H1 (cell line): ENCODE measurements around the gene NRIP2. TPM values are rescaled to one million over a fixed set of nuclear protein-coding genes. Genes with fewer than 3 reads are reported as not detected.

Experiments
- BACH1 ChIP-seq: IDR thresholded peaks from 2 replicates; pipeline ENCODE4 v1.6.1; 2012; ENCODE audit warnings: low read length, improper control_type of control experiment
- CEBPB ChIP-seq: IDR thresholded peaks from 2 replicates; pipeline ENCODE4 v1.6.1; 2012; ENCODE audit warnings: low read depth, low read length
- EGR1 ChIP-seq: IDR thresholded peaks from 2 replicates; pipeline ENCODE4 v1.6.1; 2011; ENCODE audit warnings: low read depth, low read length, borderline replicate concordance
- EP300 ChIP-seq, 2 experiments: IDR thresholded peaks; 1 replicate in 1 of 2; 2 replicates in 1 of 2; pipeline ENCODE4 v1.6.1; 2011 to 2012; ENCODE audit warnings: low read depth in 2 of 2, low read length in 2 of 2, mild to moderate bottlenecking in 2 of 2, borderline replicate concordance in 1 of 2, inconsistent platforms in 1 of 2, moderate library complexity in 1 of 2
- EZH2 ChIP-seq: fragments of 200-600 bp; sonication (generic); IDR thresholded peaks from 2 replicates; pipeline ENCODE4 v1.7.1; 2012; ENCODE audit warnings: low read depth, mild to moderate bottlenecking, moderate library complexity, low read length, inconsistent platforms; ENCODE audit not compliant: severe bottlenecking
- KDM1A ChIP-seq: fragments of 200-600, 300-600 bp; sonication (generic); IDR thresholded peaks from 2 replicates; pipeline ENCODE4 v1.7.1; 2016; ENCODE audit warnings: mild to moderate bottlenecking, low read length, borderline replicate concordance
- RNF2 ChIP-seq: fragments of 200-900, 300-1000 bp; sonication (generic); IDR thresholded peaks from 2 replicates; pipeline ENCODE4 v1.7.1; 2016; ENCODE audit warnings: borderline replicate concordance, low read depth, mild to moderate bottlenecking, antibody characterized with exemption, low read length; ENCODE audit not compliant: poor library complexity, severe bottlenecking; ENCODE audit errors: missing control alignments
- SIN3A ChIP-seq, 2 experiments: IDR thresholded peaks in 1 of 2; conservative IDR thresholded peaks in 1 of 2; 2 replicates each; pipeline ENCODE4 v1.6.1; 2011 to 2012; ENCODE audit warnings: low read length in 2 of 2, improper control_type of control experiment in 1 of 2, low read depth in 1 of 2, mild to moderate bottlenecking in 1 of 2
- TAF1 ChIP-seq: IDR thresholded peaks from 2 replicates; pipeline ENCODE4 v1.6.1; 2011; ENCODE audit warnings: mild to moderate bottlenecking, low read depth, low read length
- polyA plus RNA-seq, 7 experiments: library from polyadenylated mRNA; depleted of rRNA in 3 of 7; stranded (reverse) in 5 of 7; unstranded in 2 of 7; fragments of >200 nt in 5 of 7; fragments of 200-250 nt in 2 of 7; gene quantifications; 1 replicate in 5 of 7; 2 replicates in 1 of 7; 4 replicates in 1 of 7; pipeline versions ENCODE4 v1.2.1 to v1.2.3, GENCODE V29; 2011 to 2013; ENCODE audit warnings: missing spikeins in 2 of 7, mixed read lengths in 2 of 7
- total RNA-seq: library from RNA; stranded (reverse); fragmentation: NEBNext Ultra II Directional; extraction: Animal tissue kit (Norgen Biotek cat#: 25700); gene quantifications from 2 replicates; pipeline ENCODE4 v1.2.1, GENCODE V29; 2021
- TF ChIP-seq, protein P1 (sequence below): fragments of 300-600 bp; sonication (generic); IDR thresholded peaks from 2 replicates; pipeline ENCODE4 v1.7.1; 2012; ENCODE audit warnings: low read length, moderate library complexity, mild to moderate bottlenecking, inconsistent platforms; ENCODE audit not compliant: insufficient replicate concordance

The NRIP2 gene
- total and polyA plus RNA-seq, 2 of the 8 experiments (the other 6 are each of a cell fraction or from before 2014, with no cell fraction given), result 0.06 TPM; not detected in 1

DNA sequence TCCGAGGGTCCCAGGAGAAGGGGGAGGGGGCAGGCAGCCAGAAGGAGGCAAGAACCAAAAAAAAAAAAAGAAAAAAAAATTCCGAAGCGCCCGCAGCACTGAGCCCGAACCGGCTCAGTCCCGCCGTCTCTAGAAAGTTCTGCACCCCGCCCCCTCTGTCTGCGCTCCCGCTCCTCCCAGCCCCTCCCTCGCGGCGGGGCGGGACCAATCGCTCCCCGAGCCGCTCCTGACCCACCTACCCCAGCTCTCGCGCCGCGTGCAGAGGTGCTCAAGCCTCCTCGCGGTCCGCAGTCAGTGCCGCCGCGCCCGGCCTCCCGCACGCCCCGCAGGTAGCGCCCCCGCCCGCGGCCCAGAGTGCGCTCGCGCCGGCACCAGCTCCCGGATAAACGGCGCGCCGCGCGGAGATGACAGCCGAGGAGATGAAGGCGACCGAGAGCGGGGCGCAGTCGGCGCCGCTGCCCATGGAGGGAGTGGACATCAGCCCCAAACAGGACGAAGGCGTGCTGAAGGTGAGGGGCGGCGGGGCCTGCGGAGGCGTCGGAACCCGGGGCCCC is 40.0 kb downstream of the NRIP2 start, which contains the start of gene FKBP4 (continued):
- TF ChIP-seq EP300 (IDR thresholded peaks at IDR 0.05; ENCODE audit: borderline replicate concordance in 1 of 2, low read depth in 2 of 2, low read length in 2 of 2), result 0 out of 3 replicates have a peak, but pooled peaks of 1 of the 2 experiments have one; percentile 18
- TF ChIP-seq, protein P1, sequence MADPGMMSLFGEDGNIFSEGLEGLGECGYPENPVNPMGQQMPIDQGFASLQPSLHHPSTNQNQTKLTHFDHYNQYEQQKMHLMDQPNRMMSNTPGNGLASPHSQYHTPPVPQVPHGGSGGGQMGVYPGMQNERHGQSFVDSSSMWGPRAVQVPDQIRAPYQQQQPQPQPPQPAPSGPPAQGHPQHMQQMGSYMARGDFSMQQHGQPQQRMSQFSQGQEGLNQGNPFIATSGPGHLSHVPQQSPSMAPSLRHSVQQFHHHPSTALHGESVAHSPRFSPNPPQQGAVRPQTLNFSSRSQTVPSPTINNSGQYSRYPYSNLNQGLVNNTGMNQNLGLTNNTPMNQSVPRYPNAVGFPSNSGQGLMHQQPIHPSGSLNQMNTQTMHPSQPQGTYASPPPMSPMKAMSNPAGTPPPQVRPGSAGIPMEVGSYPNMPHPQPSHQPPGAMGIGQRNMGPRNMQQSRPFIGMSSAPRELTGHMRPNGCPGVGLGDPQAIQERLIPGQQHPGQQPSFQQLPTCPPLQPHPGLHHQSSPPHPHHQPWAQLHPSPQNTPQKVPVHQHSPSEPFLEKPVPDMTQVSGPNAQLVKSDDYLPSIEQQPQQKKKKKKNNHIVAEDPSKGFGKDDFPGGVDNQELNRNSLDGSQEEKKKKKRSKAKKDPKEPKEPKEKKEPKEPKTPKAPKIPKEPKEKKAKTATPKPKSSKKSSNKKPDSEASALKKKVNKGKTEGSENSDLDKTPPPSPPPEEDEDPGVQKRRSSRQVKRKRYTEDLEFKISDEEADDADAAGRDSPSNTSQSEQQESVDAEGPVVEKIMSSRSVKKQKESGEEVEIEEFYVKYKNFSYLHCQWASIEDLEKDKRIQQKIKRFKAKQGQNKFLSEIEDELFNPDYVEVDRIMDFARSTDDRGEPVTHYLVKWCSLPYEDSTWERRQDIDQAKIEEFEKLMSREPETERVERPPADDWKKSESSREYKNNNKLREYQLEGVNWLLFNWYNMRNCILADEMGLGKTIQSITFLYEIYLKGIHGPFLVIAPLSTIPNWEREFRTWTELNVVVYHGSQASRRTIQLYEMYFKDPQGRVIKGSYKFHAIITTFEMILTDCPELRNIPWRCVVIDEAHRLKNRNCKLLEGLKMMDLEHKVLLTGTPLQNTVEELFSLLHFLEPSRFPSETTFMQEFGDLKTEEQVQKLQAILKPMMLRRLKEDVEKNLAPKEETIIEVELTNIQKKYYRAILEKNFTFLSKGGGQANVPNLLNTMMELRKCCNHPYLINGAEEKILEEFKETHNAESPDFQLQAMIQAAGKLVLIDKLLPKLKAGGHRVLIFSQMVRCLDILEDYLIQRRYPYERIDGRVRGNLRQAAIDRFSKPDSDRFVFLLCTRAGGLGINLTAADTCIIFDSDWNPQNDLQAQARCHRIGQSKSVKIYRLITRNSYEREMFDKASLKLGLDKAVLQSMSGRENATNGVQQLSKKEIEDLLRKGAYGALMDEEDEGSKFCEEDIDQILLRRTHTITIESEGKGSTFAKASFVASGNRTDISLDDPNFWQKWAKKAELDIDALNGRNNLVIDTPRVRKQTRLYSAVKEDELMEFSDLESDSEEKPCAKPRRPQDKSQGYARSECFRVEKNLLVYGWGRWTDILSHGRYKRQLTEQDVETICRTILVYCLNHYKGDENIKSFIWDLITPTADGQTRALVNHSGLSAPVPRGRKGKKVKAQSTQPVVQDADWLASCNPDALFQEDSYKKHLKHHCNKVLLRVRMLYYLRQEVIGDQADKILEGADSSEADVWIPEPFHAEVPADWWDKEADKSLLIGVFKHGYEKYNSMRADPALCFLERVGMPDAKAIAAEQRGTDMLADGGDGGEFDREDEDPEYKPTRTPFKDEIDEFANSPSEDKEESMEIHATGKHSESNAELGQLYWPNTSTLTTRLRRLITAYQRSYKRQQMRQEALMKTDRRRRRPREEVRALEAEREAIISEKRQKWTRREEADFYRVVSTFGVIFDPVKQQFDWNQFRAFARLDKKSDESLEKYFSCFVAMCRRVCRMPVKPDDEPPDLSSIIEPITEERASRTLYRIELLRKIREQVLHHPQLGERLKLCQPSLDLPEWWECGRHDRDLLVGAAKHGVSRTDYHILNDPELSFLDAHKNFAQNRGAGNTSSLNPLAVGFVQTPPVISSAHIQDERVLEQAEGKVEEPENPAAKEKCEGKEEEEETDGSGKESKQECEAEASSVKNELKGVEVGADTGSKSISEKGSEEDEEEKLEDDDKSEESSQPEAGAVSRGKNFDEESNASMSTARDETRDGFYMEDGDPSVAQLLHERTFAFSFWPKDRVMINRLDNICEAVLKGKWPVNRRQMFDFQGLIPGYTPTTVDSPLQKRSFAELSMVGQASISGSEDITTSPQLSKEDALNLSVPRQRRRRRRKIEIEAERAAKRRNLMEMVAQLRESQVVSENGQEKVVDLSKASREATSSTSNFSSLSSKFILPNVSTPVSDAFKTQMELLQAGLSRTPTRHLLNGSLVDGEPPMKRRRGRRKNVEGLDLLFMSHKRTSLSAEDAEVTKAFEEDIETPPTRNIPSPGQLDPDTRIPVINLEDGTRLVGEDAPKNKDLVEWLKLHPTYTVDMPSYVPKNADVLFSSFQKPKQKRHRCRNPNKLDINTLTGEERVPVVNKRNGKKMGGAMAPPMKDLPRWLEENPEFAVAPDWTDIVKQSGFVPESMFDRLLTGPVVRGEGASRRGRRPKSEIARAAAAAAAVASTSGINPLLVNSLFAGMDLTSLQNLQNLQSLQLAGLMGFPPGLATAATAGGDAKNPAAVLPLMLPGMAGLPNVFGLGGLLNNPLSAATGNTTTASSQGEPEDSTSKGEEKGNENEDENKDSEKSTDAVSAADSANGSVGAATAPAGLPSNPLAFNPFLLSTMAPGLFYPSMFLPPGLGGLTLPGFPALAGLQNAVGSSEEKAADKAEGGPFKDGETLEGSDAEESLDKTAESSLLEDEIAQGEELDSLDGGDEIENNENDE, result no peak
- no peak for TF ChIP-seq KDM1A
- no peak for TF ChIP-seq BACH1
- peak; percentile 73 for TF ChIP-seq TAF1
- TF ChIP-seq RNF2, result no peak
- TF ChIP-seq CEBPB, result no peak
- 0 out of 2 replicates have a peak, but pooled peaks have one; percentile 4 for TF ChIP-seq EGR1
- TF ChIP-seq SIN3A (conservative IDR thresholded peaks at IDR 0.05 in 1 of 2, IDR thresholded peaks at IDR 0.05 in 1 of 2; ENCODE audit: low read depth in 1 of 2, low read length in 2 of 2), result peak in 1 of 2 experiments; percentile 49; a peak in 2 of 4 replicates
- TF ChIP-seq EZH2, result no peak
